ENCODE results near the gene MPV17L. TPM values are rescaled to one million over a fixed set of nuclear protein-coding genes. Genes with fewer than 3 reads are reported as not detected.
"Not testable (repeated sequence)": the region's sequence is repeated elsewhere in the genome, so short reads cannot be mapped to it uniquely, and the experiment has no call there.

MPV17L gene
- total RNA-seq, 3 donors from 2014 or later: 12.1 to 41.4 (median 19.5) TPM

DNA sequence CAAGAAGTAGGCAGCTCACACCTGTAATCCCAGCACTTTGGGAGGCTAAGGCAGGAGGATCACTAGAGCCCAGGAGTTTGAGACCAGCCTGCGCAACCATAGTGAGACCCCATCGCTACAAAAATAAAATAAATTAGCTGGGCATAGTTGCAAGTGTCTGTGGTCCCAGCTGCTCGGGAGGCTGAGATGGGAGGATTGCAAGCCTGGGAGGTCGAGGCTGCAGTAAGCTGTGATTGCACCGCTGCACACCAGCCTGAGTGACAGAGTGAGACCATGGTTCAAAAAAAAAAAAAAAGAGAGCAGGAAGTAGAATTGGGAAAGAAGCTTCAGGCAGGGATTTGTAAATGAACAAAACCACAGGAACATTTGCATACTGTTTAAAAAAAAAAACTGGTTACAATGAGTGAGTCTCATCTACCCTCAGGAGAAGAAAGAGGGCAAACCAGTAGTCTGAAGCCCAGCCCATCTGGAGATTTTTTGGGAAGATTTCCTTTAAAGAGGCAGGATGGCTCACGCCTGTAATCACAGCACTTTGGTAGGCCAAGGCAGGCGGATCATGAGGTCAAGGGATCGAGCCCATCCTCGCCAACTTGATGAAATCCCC, 7.9 kb downstream of the MPV17L start:
- Histone ChIP-seq H3K4me3 (no peak overlapping the region), H3K27me3 (no peaks in the 10 kb centered on the region), H3K27ac (peak overlapping the region; percentile 80 to 87), H3K36me3 (no peaks in the 10 kb centered on the region), H3K4me1 (no peaks in the 10 kb centered on the region), H3K9me3 (no peaks in the 10 kb centered on the region)
- intact Hi-C loops (cut with DNase I; ENCODE audit: low total_unique reads): no loop called here
- no peak for DNase-seq (ENCODE audit: low spot score in 2 of 2)
- no peak for TF ChIP-seq CTCF (IDR thresholded peaks at IDR 0.05)
- no peak for TF ChIP-seq POLR2A (IDR thresholded peaks at IDR 0.05)
- no peak for TF ChIP-seq POLR2AphosphoS5 (IDR thresholded peaks at IDR 0.05)

GRCh38 chr16:15404091-15404490, 8.5 kb downstream of the MPV17L start:
- H3K9me3 ChIP-seq; intact Hi-C loops (cut with DNase I; ENCODE audit: low total_unique reads); H3K27me3 ChIP-seq; H3K4me3 ChIP-seq; H3K4me1 ChIP-seq; H3K36me3 ChIP-seq: not testable (repeated sequence)
- peak in 1 of 2 donors; percentile 26 for DNase-seq (ENCODE audit: low spot score in 2 of 2)
- H3K27ac ChIP-seq: peak overlapping the region; percentile 80 to 87

GRCh38 chr16:15404792-15405191, 9.2 kb downstream of the MPV17L start:
- DNase-seq (ENCODE audit: low spot score in 2 of 2): peak in 1 of 2 donors; percentile 71

DNA sequence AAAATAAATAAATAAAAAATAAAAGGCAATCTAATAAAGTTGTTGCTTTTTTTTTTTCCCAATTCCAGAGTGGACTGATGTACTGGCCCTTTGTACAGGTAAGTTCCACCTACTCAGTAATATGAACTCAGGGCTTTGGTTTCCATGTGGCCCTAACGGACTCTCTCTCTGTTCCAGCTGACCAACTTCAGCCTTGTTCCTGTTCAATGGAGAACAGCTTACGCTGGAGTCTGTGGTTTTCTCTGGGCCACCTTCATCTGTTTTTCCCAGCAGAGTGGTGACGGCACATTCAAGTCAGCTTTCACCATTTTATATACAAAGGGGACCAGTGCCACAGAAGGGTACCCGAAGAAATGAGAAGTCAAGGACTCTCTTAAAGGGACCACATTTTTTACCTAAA, 12.2 kb downstream of the MPV17L start:
- H3K4me3 ChIP-seq; intact Hi-C loops (cut with DNase I; ENCODE audit: low total_unique reads); H3K27me3 ChIP-seq; H3K9me3 ChIP-seq; H3K27ac ChIP-seq; H3K4me1 ChIP-seq; H3K36me3 ChIP-seq; DNase-seq (ENCODE audit: low spot score in 2 of 2): not testable (repeated sequence)

More at GRCh38 chr16:15404792-15405191, 9.2 kb downstream of the MPV17L start:
- Histone ChIP-seq H3K9me3 (no peaks in the 10 kb centered on the region), H3K4me1 (no peaks in the 10 kb centered on the region), H3K27ac (peak overlapping the region; percentile 80 to 87), H3K4me3 (no peak overlapping the region), H3K36me3 (no peaks in the 10 kb centered on the region), H3K27me3 (no peaks in the 10 kb centered on the region)
- intact Hi-C loops (cut with DNase I; ENCODE audit: low total_unique reads): no loop called here
- no peak for TF ChIP-seq CTCF (IDR thresholded peaks at IDR 0.05)
- TF ChIP-seq POLR2AphosphoS5 (IDR thresholded peaks at IDR 0.05): no peak
- TF ChIP-seq POLR2A (IDR thresholded peaks at IDR 0.05): no peak

DNA sequence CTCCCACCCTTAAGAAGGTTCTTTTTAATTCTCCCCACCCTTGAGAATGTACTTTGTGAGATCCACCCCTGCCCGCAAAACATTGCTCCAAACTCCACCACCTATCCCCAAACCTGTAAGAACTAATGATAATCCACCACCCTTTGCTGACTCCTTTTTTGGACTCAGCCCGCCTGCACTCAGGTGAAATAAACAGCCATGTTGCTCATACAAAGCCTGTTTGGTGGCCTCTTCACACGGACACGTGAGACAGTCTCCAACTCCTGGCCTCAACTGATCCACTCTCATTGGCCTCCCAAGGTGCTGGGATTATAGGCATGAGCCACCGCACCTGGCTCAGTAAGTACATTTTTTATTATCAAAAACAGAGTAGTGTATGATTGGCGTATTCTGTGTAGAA, 13.9 kb downstream of the MPV17L start:
- H3K4me1 ChIP-seq; H3K9me3 ChIP-seq; H3K27me3 ChIP-seq; H3K27ac ChIP-seq; H3K4me3 ChIP-seq; H3K36me3 ChIP-seq; intact Hi-C loops (cut with DNase I; ENCODE audit: low total_unique reads); DNase-seq (ENCODE audit: low spot score in 2 of 2): not testable (repeated sequence)

- TF ChIP-seq POLR2AphosphoS5 (IDR thresholded peaks at IDR 0.05): no peak
- TF ChIP-seq POLR2A (IDR thresholded peaks at IDR 0.05): no peak
- TF ChIP-seq CTCF (IDR thresholded peaks at IDR 0.05): no peak
- no peaks in the 10 kb centered on the region for H3K27me3 ChIP-seq
- no peaks in the 10 kb centered on the region for H3K9me3 ChIP-seq
- intact Hi-C loops (cut with DNase I; ENCODE audit: low total_unique reads): no loop called here
- no peaks in the 10 kb centered on the region for H3K4me1 ChIP-seq
- no peak for DNase-seq (ENCODE audit: low spot score in 2 of 2)
- no peaks in the 10 kb centered on the region for H3K36me3 ChIP-seq
- H3K27ac ChIP-seq: no peak overlapping the region
- H3K4me3 ChIP-seq: no peak overlapping the region
These were observed 20.0 kb downstream of the MPV17L start for GRCh38 chr16:15415511-15415985.

DNA sequence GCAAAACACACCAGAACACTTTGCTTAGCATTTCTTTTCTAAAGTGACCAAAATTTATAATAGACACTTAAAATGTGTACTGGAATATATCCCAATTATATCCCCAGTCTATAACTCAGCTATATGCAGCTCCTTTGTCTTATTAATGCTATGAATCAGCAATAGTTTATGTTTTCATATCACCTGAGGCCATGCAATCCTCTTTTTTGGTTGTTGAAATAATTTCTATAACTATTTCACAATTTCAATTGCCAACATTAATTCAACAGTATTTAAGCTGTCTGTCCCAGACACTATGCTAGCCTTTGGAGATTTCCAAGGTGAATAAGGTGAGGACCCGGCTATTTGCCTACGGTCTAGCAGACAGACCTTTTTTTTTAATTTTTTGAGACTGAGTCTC, 21.6 kb downstream of the MPV17L start:
- intact Hi-C loops (cut with DNase I; ENCODE audit: low total_unique reads): no loop called here
- no peak overlapping the region for H3K27ac ChIP-seq
- no peaks in the 10 kb centered on the region for H3K4me1 ChIP-seq
- TF ChIP-seq POLR2AphosphoS5 (IDR thresholded peaks at IDR 0.05) (no peak), POLR2A (IDR thresholded peaks at IDR 0.05) (no peak), CTCF (IDR thresholded peaks at IDR 0.05) (no peak)
- H3K36me3 ChIP-seq: no peaks in the 10 kb centered on the region
- no peak overlapping the region for H3K4me3 ChIP-seq
- H3K27me3 ChIP-seq: no peaks in the 10 kb centered on the region
- H3K9me3 ChIP-seq: no peaks in the 10 kb centered on the region
- DNase-seq (ENCODE audit: low spot score in 2 of 2): no peak
